GM21529 (cell line): ENCODE measurements around the gene ZNF511.

ENCODE experiments used
- ATAC-seq: cut with Tn5 transposase; IDR thresholded peaks from one replicate; pipeline ENCODE4 v1.9.1; 2021; ENCODE audit not compliant: unreplicated experiment

ZNF511 gene

GRCh38 chr10:133334503-133335245, 26.0 kb downstream of the ZNF511 start:
- no peak for ATAC-seq

DNA sequence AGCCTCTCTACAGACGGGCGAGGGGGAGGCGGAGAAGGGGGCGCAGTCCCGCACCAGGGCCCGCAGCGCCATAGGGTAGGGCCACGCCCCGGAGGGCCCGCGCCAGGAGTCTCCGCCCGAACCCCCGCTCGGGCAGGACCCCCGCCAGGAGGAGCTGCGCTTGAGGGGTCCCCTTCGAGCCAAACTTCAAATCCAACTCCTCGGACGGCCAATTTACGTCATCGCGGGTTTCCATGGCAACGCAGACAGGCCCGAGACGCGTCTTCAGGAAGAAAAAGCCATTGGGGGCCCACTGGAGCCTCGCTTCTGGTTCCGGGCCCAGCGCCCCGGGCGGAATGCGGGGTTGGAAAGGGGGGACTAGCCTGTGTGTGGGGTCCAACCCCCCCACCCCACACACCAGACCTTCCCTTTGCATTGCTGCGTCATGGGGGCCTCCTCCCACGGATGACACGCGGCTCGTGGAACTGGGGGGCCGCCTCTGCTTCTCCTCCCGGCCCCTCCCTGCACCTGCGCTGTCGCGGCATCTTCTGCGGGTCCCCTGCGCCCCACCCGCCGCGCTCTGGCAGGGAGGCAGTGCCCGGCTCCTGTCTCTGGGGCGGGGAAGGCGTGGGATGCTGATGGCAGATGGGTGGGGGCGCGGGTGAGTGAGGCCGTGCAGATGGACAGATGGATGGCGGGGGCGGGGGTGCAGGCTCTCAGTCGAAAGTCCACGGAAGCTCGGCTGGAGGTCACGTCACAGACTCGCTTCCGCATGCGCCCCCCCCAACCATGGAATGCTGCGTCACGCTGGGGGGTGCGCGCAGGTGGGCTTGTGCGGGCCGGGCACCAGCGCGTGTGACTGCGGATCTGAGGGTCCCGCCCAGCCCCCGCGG, 26.8 kb downstream of the ZNF511 start:
- ATAC-seq, result no peak

DNA sequence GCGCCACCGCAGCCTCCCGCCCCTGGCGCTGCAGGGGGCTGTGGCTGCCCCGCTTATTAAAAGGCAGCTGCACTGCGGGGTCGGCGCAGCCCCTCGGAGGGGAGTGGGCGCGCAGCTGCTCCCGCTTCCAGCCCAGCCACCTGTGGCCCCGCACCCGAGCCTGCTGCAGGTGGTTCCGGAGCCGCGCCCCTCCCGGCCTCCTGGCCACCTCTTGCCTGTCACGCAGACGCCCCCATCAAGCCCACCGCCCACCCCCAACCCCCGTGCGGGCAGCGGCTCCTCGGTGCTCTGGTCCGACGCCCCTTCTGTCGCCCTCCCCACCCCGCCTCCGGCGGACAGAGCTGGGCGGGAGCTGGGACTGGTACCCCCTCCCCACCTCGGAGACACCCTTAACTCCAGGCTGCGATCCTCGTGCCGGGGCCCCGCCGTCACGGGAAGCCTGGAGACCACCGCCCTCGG, 27.4 kb downstream of the ZNF511 start:
- no peak for ATAC-seq

GRCh38 chr10:133336577-133337369, 28.1 kb downstream of the ZNF511 start, which contains the start of gene CALY:
TSS of gene CALY (minus strand) at chr10:133336896. CDS start at chr10:133328989, 7,907 bp downstream.
- no peak for ATAC-seq

GRCh38 chr10:133337370-133337725, 28.6 kb downstream of the ZNF511 start:
- ATAC-seq, result no peak

GRCh38 chr10:133338080-133339071, 29.7 kb downstream of the ZNF511 start:
- ATAC-seq, result no peak

GRCh38 chr10:133339708-133340380, 31.1 kb downstream of the ZNF511 start:
- ATAC-seq, result no peak

- ATAC-seq, result no peak
Observed at GRCh38 chr10:133341983-133342382, 33.3 kb downstream of the ZNF511 start.

DNA sequence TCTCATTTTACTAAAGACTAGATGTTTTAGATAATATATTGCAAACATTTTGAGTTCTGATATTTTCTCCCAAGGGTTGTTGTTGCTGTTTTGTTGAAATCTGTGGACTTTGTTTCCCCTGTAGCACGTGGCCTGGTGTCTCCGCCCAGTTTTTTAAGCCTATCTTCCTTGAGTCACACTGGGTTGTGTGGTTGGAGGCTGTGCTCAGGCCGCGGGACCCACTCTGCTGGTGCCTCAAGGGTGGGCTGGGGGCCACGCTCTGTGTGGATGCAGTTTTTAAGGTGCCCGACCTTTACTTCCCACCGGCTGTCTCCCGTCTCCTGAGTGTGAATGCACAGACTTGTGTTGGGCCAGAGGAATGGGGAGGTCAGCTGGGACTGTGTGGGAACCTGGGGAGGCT, 34.2 kb downstream of the ZNF511 start:
- no peak for ATAC-seq

GRCh38 chr10:133343558-133343957, 34.8 kb downstream of the ZNF511 start:
- ATAC-seq, result no peak

GRCh38 chr10:133344236-133344635, 35.5 kb downstream of the ZNF511 start:
- no peak for ATAC-seq

DNA sequence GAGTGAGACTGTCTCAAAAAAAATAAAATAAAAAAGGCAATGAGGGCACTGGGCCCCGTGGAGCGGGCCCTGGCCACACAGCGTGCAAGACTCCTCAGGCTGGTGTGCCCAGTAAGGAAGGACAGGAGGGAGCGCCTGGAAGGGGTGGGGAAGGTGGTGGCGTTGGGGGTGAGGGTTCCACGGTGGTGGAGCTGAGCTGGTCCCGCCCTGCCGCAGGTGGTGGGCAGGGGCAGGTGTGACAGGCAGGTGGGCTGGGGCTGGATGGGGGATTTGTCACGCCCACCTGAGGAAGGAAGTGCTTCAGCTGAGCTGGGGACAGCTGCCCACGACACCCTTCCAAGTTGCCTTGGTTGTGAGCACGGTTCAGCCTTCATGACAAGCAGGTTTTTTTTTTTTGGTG, 37.7 kb downstream of the ZNF511 start:
- ATAC-seq, result no peak

- ATAC-seq, result no peak
Observed at GRCh38 chr10:133347710-133348517, 39.2 kb downstream of the ZNF511 start.

GRCh38 chr10:133349160-133349568, 40.5 kb downstream of the ZNF511 start:
- ATAC-seq, result no peak

DNA sequence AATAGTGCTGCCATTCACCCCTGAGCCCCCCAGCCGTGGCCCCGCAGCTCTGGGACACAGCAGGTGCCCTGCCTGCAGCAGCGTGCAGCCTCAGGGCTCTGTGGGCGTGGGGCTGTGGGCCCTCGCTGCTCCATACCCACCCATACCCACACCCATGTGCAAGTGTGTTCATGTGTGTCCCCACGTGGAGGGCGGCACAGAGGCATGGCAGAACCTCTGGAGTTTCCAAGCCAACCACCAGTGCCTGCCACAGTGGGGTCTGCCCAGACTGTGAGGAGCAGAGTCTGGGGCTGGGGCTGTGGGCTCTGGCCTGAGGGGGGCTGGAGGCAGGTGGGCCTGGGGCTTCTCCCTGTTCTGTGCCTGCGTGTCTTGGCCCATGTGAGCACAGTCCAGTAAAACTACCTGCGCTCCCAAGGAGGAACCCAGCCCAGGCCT, 40.9 kb downstream of the ZNF511 start:
- no peak for ATAC-seq

DNA sequence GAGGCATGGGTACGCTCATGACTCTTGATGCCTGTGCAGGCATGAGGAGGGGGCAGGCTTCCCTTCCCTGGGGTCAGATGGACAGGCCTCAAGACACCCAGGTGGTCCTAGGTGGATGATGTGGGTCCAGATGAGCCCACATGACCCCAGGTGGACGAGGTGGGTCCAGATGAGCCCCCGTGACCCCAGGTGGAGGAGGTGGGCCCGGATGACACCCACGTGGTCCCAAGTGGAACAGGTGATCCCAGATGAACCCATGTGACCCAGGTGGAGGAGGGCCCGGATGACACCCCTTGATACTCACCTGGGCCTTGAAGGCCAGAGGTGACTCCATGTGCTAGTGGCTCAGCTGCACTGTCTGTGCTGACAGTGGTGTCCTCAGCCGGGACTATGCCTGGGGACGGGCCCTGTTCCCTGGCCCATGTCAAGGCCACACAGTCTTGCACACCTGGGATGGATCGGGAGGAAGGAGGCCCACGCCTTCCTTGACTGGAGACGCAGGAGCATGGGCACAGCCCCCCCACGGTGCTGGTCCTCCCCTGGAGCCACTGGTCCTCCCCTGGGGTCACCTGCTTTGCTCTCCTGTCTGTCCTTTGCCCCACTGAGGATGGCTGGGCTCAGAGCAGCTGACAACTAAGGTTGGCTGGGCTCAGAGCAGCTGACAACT, 41.7 kb downstream of the ZNF511 start:
- ATAC-seq, result no peak

GRCh38 chr10:133350950-133351329, 42.2 kb downstream of the ZNF511 start:
- ATAC-seq, result no peak
